GM12891 (cell line): ENCODE data around the gene NECTIN1.

Experiments
- DNase-seq: peaks from one replicate; pipeline ENCODE4 v3.0.0; 2011; ENCODE audit warnings: low spot score; ENCODE audit not compliant: insufficient read length
- FAIRE-seq: peaks from 2 replicates; lab custom pipeline; 2011; peaks lifted over from hg19 to GRCh38; lab: Jason Lieb, UNC
- PAX5 ChIP-seq: IDR thresholded peaks from 2 replicates; pipeline ENCODE4 v1.6.1; 2011; ENCODE audit warnings: low read length, moderate library complexity, mild to moderate bottlenecking; ENCODE audit not compliant: insufficient read depth, severe bottlenecking
- POLR2A ChIP-seq: IDR thresholded peaks from 2 replicates; pipeline ENCODE4 v1.6.1; 2011; ENCODE audit warnings: low read depth, low read length, control low read depth
- POLR2AphosphoS5 ChIP-seq: IDR thresholded peaks from 2 replicates; pipeline ENCODE4 v1.6.1; 2011; ENCODE audit warnings: low read depth, low read length, control low read depth
- POU2F2 ChIP-seq: IDR thresholded peaks from 2 replicates; pipeline ENCODE4 v1.6.1; 2011; ENCODE audit warnings: low read depth, mild to moderate bottlenecking, control low read depth, low read length, moderate library complexity
- SPI1 ChIP-seq: IDR thresholded peaks from 2 replicates; pipeline ENCODE4 v1.6.1; 2011; ENCODE audit warnings: low read depth, low read length, control low read depth
- TAF1 ChIP-seq: IDR thresholded peaks from 2 replicates; pipeline ENCODE4 v1.6.1; 2011; ENCODE audit warnings: low read depth, low read length, control low read depth

Gene NECTIN1

GRCh38 chr11:119624629-119625028 is 104.4 kb downstream of the NECTIN1 start:
- DNase-seq (no peak), FAIRE-seq (no peak)
- TF ChIP-seq POLR2A (no peak), TAF1 (no peak), POU2F2 (no peak), PAX5 (no peak), POLR2AphosphoS5 (no peak)

- TF ChIP-seq PAX5 (no peak), SPI1 (no peak), TAF1 (no peak), POLR2AphosphoS5 (no peak), POLR2A (no peak), POU2F2 (no peak)
- FAIRE-seq: no peak
- DNase-seq: peak; percentile 73
Observed at GRCh38 chr11:119624102-119624615, 104.8 kb downstream of the NECTIN1 start.

- DNase-seq: no peak
Observed at GRCh38 chr11:119623682-119624081, 105.3 kb downstream of the NECTIN1 start.

GRCh38 chr11:119622454-119623143 is 106.4 kb downstream of the NECTIN1 start:
- FAIRE-seq (no peak), DNase-seq (no peak)
- TF ChIP-seq TAF1: no peak
- no peak for TF ChIP-seq POLR2AphosphoS5
- TF ChIP-seq SPI1: no peak
- no peak for TF ChIP-seq POU2F2
- TF ChIP-seq POLR2A: no peak
- no peak for TF ChIP-seq PAX5

More at GRCh38 chr11:119623682-119624081, 105.3 kb downstream of the NECTIN1 start:
- TF ChIP-seq PAX5 (no peak), TAF1 (no peak), POU2F2 (no peak)
- no peak for FAIRE-seq

GRCh38 chr11:119619665-119620064 is 109.3 kb downstream of the NECTIN1 start:
- TF ChIP-seq POU2F2: no peak
- TF ChIP-seq POLR2AphosphoS5: no peak
- TF ChIP-seq PAX5: no peak
- no peak for TF ChIP-seq POLR2A
- TF ChIP-seq SPI1: no peak
- no peak for TF ChIP-seq TAF1

GRCh38 chr11:119618208-119618909 is 110.6 kb downstream of the NECTIN1 start:
- DNase-seq (no peak), FAIRE-seq (no peak)
- TF ChIP-seq POLR2A (no peak), TAF1 (no peak), SPI1 (no peak), POLR2AphosphoS5 (no peak), PAX5 (no peak), POU2F2 (no peak)

More at GRCh38 chr11:119619665-119620064, 109.3 kb downstream of the NECTIN1 start:
- FAIRE-seq (no peak), DNase-seq (no peak)

- FAIRE-seq (no peak), DNase-seq (no peak)
- TF ChIP-seq POLR2A (no peak), POU2F2 (no peak), POLR2AphosphoS5 (no peak), SPI1 (no peak), TAF1 (no peak), PAX5 (no peak)
Observed at GRCh38 chr11:119617340-119617713, 111.7 kb downstream of the NECTIN1 start.

GRCh38 chr11:119616586-119617339 is 112.2 kb downstream of the NECTIN1 start:
- no peak for FAIRE-seq
- DNase-seq: no peak
- TF ChIP-seq TAF1 (no peak), POLR2A (no peak), SPI1 (no peak), PAX5 (no peak), POU2F2 (no peak)

- DNase-seq (no peak), FAIRE-seq (no peak)
- TF ChIP-seq PAX5 (no peak), POU2F2 (no peak), TAF1 (no peak), POLR2A (no peak), POLR2AphosphoS5 (no peak), SPI1 (no peak)
Observed at GRCh38 chr11:119615882-119616196, 113.2 kb downstream of the NECTIN1 start.
